Measurements from ENCODE around the gene CD99.

The CD99 gene

GRCh38 chrX:2676794-2677675 lies 14.1 kb upstream of the CD99 start:
- no peak for DNase-seq

DNA sequence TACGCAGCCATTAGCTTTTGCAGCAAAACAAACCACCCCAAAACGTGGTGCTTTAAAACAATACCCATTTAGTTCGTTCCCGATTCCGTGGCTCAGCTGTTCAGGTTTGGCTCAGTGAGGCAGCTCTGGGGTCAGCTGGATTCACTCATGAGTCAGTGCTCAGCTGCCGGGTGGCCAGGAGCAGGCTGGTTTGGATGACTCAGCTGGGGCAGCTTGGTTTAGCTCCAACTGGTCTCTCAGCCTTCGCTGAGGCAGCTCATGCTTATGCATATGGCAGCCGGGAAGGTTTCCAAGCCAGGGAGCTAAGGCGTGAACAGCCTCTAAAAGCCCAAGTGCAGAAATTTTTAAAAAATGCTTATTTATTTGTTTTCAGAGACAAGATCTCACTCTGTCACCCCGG lies 13.3 kb upstream of the CD99 start:
- DNase-seq = no peak

- no peak for DNase-seq
Measured at GRCh38 chrX:2678583-2678982, 12.5 kb upstream of the CD99 start.

GRCh38 chrX:2679534-2680485 lies 11.3 kb upstream of the CD99 start:
- DNase-seq = no peak

- no peak for DNase-seq
Measured at GRCh38 chrX:2680486-2681348, 10.4 kb upstream of the CD99 start.

GRCh38 chrX:2682565-2683177 lies 8.4 kb upstream of the CD99 start:
- no peak for DNase-seq

DNA sequence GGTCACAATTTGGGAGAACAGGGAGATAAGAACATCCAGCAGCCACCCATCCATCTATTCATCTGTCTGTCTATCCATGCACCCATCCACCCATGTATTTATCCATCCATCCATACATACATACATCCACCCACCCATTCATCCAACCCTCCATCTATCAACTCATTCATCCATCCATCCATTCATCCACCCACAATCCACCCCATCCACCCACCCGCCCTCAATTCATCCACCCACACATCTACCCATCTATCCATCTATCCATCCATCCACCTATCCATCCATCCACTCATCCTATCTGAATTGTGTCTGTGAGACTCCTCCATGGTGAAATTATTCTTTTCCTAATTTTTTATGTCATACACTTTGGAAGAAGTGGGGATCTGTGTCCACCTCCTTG lies 6.8 kb upstream of the CD99 start:
- no peak for DNase-seq

DNA sequence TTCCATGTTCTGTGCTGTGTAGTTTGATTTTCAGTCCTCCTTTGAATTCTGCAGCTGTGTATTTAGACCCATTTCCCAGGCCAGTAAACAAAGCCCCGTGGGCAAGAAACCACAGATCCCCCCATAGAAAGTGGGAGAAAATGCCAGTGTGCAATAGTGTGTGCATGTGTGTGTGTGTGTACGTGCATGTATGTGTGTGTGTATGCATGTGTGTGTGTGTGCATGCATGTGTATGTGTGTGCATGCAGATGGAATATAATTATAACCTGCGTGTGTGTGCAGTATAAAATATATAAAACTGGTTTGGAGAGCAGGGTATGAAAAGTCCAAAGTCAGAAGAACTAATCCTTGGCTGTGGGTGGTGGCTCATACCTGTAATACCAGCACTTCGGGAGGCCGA lies 5.2 kb upstream of the CD99 start:
- no peak for DNase-seq

DNA sequence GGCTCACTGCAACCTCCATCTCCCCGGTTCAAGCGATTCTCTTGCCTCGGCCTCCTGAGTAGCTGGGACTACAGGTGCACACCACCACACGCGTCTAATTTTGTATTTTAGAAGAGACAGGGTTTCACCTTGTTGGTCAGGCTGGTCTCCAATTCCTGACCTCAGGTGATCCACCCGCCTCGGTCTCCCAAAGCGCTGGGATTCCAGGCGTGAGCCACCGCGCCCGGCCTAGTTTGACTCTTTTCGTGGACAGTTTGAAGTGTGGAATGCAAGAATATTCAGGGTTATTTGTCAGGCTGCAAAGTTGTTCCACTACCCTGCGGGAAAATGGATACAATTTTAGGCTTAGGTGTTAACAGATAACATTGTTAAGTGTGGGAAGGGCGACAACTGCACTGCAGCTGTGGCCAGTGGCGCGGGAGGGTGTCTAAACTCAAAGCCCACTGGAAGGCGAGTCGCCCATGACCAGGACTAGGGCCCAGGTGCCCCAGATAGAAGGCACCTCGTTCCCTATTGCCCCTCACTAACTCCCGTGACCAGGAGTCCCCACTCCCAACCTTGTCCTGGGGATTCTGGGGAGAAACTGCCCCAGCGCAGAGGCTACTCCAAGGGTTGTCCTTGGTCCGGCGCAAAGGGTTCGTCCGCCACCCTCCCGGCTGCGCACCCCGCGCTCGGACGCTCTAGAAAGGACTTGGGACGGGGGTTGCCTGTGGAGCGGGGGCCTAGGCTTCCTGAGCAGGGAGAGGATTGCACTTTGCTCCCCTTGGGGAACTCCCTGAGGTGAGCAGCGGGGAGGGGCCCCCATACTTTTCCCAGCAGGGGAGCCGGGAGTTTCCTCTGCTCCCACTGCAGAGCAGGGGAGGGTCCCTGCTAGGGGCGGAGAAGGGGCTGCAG lies 1.1 kb upstream of the CD99 start:
- DNase-seq = no peak

DNA sequence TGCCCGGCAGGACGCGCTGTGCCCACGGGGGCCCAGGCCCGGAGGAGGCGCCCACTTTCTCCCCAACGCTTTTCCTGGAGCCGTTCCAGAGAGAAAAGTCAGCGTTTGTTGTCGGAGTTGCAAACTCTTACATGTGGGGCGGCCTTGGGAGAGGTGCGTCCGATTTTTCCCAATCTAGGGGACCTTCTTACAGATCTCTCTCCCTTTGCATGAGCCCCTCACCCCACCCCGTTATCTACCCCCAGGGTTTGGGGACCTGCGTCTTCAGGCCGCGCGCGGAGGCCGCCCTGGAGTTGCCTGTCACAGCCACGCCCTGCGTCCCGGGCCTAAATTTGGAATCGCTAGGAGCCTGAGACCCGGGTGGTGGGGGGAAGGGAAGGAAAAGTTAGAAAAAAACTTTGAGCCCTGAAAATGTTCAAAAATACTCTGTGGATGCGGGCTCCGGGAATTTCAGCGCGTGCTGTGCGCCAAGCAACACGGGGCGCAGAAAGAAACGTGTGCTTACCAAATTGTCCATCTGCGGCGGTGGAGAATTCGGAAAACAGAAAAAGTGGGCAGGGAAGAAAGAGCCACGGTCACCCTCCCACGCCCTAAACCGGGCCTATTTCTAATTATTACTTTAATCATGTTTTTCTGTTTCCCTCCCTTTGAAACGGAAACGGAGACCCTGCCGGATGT lies 587 bp downstream of the CD99 start:
- DNase-seq = no peak

DNA sequence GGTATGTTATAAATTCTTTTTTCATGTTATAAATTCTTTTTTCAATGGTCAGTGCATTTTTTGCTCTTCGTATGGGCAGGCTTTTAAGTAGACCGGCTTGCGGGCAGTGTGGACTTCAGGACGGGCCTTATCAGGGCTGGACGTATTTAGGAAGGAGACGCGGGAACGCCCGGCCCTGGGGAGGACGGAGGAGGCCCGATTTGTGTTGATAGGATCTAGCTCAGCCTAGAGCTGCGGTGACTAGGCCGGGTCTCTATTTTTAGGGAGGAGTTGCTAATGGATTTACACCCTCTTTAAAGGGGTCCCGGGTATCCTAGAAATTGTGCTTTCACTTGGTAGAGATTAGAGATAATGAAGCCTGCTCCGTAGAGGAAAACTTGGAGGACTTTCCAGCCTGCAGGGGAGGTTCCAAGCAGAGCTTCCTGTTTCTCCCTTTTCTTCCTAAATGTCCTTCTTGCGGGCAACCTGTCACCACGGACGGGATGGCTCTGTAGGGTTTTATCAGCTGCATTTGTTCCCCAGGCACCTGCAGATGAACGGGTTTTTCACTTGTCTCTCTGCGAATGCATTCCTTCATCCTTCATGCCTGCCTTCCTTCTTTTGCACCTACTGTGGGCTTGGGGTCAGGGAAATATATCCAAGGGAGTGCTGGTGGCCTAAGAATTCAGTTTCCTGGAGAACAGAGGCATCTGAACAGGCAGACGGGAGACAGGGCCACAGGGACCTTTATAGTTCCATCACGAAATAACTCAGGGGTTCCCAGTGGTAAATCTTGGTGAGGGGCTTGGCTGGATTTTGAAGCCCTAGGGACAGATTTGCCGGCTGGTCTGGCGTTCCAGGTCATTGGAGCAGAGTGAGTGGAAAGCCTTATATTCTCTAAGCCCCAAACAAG lies 1.4 kb downstream of the CD99 start:
- DNase-seq = no peak

DNA sequence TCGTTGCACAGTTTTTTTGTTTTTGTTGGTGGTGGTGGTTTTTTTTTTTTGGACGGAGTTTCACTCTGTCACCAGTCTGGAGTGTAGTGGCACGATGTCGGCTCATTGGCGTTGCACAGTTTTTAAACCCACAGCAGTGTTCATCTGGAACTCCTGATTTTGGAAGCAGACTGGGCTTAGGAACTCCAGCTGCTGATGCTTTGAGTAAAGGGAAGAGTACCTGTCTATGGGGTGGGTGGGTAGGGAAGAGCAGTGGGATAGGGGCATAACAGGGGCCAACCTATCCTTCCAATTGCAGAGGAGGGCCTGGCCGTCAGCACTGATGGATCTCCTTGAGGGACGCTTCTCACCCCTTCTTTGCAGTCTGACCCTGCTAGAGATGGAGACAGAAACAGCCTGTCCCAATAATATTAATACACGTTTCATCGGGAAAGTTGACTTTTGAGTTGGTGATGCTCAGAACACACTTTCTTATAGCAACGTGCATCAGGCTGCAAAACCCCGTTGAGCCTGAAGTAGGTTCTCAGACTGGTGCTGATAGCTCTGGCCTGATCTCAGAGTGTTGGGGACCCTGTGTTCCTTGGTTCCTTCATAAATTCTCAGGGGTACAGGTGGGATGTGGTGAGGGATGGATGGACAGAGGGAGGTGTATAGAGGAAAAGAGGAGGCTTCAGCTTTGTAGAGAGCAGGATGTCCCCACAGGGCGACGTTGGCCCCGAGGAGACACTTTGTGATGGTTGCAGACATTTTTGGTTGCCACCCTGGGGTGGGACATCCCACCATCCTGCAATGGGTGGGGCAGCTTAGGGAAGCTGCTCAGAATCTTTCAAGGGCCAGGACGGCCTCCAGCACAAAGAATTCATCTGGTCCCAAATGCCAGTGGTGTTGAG lies 2.3 kb downstream of the CD99 start:
- DNase-seq = no peak

- no peak for DNase-seq
Measured at GRCh38 chrX:2694914-2695267, 3.8 kb downstream of the CD99 start.

- no peak for DNase-seq
Measured at GRCh38 chrX:2696698-2697215, 5.7 kb downstream of the CD99 start.

GRCh38 chrX:2697306-2697705 lies 6.2 kb downstream of the CD99 start:
- no peak for DNase-seq

DNA sequence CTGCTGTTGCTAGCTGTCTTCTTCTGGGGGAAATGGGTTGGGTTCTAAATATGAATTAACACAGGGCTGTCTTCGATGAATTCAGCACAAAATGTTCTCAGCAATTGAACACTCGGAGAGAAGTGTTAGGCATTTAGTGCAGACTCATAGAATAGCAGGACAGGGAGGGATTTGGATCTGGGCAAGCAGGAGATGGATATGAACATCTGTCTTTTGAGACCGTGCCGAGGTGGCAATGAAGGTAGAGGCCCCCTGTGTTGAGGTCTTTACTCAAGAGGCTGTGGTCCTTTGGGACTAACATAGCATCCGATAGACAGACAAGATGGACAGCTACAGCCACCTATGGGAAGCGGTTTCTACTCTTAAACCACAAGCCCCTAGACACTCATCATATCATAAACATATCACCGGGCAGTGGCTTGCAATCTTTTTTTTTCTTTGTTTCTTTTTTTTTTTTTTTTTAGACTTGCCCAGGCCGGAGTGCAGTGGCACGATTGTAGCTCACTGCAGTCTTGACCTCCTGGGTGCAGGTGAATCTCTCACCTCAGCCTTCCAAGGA lies 6.7 kb downstream of the CD99 start:
- no peak for DNase-seq

DNA sequence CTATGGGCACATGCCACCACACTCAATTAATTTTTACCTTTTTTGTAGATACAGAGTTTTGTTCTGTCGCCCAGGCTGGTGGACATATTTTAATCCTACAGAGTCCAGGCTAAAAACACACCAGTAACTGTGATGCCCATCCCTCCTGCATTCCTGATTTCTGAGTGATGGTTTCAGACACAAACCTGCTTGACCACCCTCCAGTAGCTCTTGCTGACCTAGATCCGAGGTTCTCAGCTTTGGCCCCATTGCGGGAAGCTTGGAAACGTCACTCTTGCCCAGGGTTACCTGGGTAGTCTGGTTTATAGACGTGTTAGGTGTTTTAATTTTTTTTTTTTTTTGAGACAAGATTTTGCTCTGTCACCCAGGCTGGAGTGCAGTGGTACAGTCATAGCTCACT lies 7.5 kb downstream of the CD99 start:
- no peak for DNase-seq

- no peak for DNase-seq
Measured at GRCh38 chrX:2699959-2700358, 8.9 kb downstream of the CD99 start.
